ENCODE results near the gene SH3GL3.

- TF ChIP-seq ZBTB48 (tag by site-specific recombination; IDR thresholded peaks at IDR 0.05) = no peak
- TF ChIP-seq, protein P1, sequence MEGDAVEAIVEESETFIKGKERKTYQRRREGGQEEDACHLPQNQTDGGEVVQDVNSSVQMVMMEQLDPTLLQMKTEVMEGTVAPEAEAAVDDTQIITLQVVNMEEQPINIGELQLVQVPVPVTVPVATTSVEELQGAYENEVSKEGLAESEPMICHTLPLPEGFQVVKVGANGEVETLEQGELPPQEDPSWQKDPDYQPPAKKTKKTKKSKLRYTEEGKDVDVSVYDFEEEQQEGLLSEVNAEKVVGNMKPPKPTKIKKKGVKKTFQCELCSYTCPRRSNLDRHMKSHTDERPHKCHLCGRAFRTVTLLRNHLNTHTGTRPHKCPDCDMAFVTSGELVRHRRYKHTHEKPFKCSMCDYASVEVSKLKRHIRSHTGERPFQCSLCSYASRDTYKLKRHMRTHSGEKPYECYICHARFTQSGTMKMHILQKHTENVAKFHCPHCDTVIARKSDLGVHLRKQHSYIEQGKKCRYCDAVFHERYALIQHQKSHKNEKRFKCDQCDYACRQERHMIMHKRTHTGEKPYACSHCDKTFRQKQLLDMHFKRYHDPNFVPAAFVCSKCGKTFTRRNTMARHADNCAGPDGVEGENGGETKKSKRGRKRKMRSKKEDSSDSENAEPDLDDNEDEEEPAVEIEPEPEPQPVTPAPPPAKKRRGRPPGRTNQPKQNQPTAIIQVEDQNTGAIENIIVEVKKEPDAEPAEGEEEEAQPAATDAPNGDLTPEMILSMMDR (tag by site-specific recombination; IDR thresholded peaks at IDR 0.05) = no peak
- TF ChIP-seq, protein P2, sequence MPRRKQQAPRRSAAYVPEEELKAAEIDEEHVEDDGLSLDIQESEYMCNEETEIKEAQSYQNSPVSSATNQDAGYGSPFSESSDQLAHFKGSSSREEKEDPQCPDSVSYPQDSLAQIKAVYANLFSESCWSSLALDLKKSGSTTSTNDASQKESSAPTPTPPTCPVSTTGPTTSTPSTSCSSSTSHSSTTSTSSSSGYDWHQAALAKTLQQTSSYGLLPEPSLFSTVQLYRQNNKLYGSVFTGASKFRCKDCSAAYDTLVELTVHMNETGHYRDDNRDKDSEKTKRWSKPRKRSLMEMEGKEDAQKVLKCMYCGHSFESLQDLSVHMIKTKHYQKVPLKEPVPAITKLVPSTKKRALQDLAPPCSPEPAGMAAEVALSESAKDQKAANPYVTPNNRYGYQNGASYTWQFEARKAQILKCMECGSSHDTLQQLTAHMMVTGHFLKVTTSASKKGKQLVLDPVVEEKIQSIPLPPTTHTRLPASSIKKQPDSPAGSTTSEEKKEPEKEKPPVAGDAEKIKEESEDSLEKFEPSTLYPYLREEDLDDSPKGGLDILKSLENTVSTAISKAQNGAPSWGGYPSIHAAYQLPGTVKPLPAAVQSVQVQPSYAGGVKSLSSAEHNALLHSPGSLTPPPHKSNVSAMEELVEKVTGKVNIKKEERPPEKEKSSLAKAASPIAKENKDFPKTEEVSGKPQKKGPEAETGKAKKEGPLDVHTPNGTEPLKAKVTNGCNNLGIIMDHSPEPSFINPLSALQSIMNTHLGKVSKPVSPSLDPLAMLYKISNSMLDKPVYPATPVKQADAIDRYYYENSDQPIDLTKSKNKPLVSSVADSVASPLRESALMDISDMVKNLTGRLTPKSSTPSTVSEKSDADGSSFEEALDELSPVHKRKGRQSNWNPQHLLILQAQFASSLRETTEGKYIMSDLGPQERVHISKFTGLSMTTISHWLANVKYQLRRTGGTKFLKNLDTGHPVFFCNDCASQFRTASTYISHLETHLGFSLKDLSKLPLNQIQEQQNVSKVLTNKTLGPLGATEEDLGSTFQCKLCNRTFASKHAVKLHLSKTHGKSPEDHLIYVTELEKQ (tag by site-specific recombination; IDR thresholded peaks at IDR 0.05; ENCODE audit: borderline replicate concordance) = no peak
- no peak for TF ChIP-seq PBX3 (CRISPR knock-in tag; IDR thresholded peaks at IDR 0.05)
- no peak for TF ChIP-seq ZNF121 (tag by site-specific recombination; IDR thresholded peaks at IDR 0.05)
- no peak for TF ChIP-seq PRDM1 (tag by site-specific recombination; IDR thresholded peaks at IDR 0.05)
- no peak for TF ChIP-seq ZNF510 (tag by site-specific recombination; IDR thresholded peaks at IDR 0.05; ENCODE audit: insufficient replicate concordance)
- TF ChIP-seq ZNF157 (tag by site-specific recombination; IDR thresholded peaks at IDR 0.05) = no peak
Observed at GRCh38 chr15:83498374-83498773, 51.2 kb downstream of the SH3GL3 start.
